HL-60/S4 (cell line): ENCODE data around the gene ARAP3.

Source experiments
- in situ Hi-C: fragments of 300-500 bp; cut with MboI; formaldehyde crosslinking; loops from 2 replicates; pipeline ENCODE4 v1.14.3; 2022; ENCODE audit warnings: low sequenced_read_pairs

The ARAP3 gene

GRCh38 chr5:141647242-141647641, 34.8 kb downstream of the ARAP3 start:
- in situ Hi-C loops, result no loop called here

GRCh38 chr5:141646026-141646425, 36.0 kb downstream of the ARAP3 start:
- in situ Hi-C loops, result no loop called here

- in situ Hi-C loops, result no loop called here
Observed at GRCh38 chr5:141641634-141642267, 40.3 kb downstream of the ARAP3 start.

DNA sequence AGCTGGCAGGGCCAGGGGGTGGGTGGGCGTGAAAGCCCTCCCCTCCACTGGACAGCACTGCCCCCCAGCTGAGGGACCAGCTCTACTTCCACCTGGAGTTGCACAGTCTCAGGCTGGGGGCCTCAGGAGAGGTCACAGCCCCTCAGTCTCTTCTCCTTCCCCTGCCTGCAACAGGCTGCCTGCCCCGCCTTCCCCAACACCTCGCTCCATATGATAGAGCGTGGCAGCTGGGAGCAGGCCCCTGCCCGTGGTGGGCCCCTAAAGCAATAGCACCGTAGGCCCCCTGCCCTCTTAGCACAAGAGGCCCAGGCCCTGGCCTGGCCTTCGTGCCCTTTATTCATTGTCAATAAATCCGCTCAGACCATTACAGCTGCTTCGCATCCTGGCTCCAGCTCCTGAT, 41.3 kb downstream of the ARAP3 start:
- in situ Hi-C loops, result no loop called here

GRCh38 chr5:141640051-141640415, 42.0 kb downstream of the ARAP3 start:
- in situ Hi-C loops, result no loop called here

GRCh38 chr5:141639357-141640050, 42.5 kb downstream of the ARAP3 start:
- in situ Hi-C loops, result no loop called here

DNA sequence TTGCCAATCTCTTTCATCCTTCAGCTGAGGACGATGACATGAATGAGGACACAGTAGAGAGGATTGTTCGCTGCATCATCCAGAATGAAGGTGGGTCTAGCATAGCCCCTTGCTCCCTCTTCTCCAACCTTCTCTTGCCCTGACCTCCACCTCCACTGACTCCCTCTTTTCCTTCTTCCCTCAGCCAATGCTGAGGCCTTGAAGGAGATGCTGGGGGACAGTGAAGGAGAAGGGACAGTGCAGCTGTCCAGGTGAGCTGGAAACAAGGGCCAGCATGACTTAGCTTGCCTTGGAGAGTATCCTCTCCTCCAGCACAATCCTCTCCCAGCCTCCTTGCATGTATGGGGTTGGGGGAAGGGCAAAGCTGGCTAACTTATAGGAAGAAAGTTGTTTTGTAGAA, 43.3 kb downstream of the ARAP3 start:
- in situ Hi-C loops, result no loop called here

- in situ Hi-C loops, result no loop called here
Observed at GRCh38 chr5:141637767-141638419, 44.1 kb downstream of the ARAP3 start.

DNA sequence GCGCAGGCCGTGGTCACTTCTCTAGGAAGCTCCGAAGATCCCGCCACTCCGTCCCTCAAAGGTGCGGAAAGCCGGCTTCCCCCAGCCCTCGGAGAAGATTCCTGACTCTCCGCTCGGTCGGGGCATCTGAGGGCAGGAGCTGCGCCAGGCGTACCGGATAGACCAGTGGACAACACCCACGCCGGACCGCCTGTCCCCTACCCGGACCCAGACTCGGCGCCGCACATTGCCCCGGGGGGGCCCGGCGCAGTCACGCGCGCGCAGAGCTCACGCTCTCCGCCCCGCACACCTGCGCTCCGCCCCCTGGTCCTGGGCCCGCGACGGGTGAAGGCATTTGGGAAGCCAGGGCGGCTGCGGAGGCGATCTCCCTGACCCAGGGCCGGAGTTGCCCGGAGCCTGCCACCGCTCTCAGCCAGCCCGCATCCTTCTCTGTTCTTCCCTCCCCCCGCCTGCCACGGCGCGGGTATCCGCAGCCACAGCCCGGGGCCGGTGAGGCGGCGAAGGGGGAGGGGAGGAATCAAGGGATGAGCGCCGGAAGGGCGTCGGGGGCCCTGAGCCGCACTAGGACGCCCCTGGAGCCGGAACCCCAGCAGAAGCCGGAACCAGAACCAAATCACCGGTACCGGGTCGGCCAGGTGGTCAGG, 44.8 kb downstream of the ARAP3 start:
- in situ Hi-C loops, result no loop called here

- in situ Hi-C loops, result no loop called here
Observed at GRCh38 chr5:141636413-141637122, 45.5 kb downstream of the ARAP3 start, which contains the start of the genes HDAC3 and RELL2. Gene HDAC3 (minus strand): TSS chr5:141636849. CDS start chr5:141636790, 59 bp downstream. Gene RELL2 (plus strand): TSS chr5:141636997. CDS start chr5:141638226, 1,229 bp downstream.

DNA sequence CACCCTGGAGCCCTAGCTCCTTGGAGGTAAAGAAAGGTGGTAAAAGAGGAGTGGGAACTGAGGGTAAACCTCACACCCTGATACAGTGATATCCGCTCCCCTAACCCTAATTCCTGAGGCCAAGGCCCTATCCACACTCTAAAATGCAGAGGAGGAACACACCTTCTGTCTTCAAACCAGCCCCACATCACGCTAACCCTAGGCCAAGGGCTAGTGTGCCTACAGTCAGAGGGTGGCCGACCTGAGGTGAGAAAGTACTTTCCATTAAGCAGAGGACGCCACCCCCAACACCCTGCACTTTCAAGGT, 46.0 kb downstream of the ARAP3 start:
- in situ Hi-C loops, result no loop called here

GRCh38 chr5:141635646-141636045, 46.4 kb downstream of the ARAP3 start:
- in situ Hi-C loops, result no loop called here

GRCh38 chr5:141634720-141635119, 47.3 kb downstream of the ARAP3 start:
- in situ Hi-C loops, result no loop called here

- in situ Hi-C loops, result no loop called here
Observed at GRCh38 chr5:141633871-141634561, 48.0 kb downstream of the ARAP3 start.

DNA sequence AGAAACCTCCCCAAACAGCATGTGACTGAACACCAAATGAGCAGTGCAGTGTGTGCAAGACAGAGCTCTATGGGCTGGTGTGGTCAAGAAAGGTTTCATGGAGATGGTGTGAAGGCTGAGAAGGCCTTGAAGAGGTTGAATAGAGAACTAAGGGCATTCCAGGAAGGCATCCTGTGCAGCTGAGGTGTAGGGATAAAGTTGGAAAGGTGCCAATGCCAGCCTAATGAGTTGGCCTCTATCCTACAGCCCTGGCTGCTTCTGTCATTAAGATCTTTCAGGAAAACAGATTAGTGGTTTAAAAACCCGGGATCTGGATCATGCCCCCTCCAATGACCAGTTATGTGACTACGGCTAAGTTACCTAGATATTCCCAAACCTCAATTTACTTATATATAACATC, 49.4 kb downstream of the ARAP3 start:
- in situ Hi-C loops, result no loop called here

DNA sequence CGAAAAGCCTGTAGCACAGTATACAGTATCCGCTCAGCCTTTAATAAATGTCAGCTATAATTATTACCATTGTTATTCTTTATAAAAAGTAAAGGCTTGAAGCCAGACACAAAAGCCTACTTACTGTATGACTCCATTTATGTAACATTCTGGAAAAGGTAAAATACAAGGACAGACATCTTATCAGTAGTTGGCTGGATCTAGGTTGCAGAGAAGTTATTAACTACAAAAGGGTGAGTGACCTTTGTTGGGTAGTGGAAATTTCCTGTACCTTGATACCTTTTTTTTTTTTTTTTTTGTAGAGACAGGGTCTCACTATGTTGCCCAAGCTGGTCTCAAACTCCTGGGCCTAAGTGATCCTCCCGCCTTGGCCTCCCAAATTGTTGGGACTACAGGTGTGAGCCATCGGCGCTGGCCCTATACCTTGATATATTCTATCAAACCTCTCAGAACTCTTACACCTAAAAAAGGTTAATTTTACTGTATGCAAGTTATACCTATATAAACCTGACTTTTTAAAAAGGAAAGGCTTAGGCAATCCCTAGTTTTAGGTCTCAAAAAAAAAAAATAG, 51.4 kb downstream of the ARAP3 start:
- in situ Hi-C loops, result no loop called here

- in situ Hi-C loops, result loop anchor here (5.0 kb wide), 1 partner anchor 41 kb away; no protein-coding TSS in a partner anchor
Observed at GRCh38 chr5:141628175-141628788, 53.7 kb downstream of the ARAP3 start.

DNA sequence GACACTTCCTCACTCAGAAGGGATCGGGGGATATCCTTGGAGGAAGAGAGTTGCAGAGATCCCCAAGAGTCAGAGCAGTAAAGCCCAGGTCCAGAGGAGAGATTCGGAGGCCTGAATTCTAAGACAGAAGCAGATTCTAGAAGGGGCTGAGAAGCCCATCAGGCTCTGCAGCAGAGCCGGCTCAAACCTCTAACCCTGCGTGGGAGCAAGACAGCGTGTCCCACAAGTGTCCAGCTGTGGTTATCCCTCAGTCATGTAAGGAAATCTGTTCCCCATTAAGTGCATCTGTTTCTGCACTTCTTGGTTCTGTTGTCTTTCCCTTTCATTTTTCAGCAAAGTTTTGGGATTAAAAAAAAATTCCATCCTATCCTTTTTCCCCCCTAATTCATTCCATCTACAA, 58.4 kb downstream of the ARAP3 start:
- in situ Hi-C loops, result loop anchor here (25.0 kb wide), 2 partner anchors 936 to 1061 kb away; partner anchors contain the start of genes APBB3, HARS1, HARS2 and SLC35A4

GRCh38 chr5:141623186-141623585, 58.8 kb downstream of the ARAP3 start:
- in situ Hi-C loops, result loop anchor here (25.0 kb wide), 2 partner anchors 936 to 1061 kb away; partner anchors contain the start of genes APBB3, HARS1, HARS2 and SLC35A4
